ENCODE measurements around the gene DMXL1.

The DMXL1 gene

GRCh38 chr5:119290607-119291006, 219.7 kb downstream of the DMXL1 start:
- DNase-seq = no peak

GRCh38 chr5:119291056-119291455, 220.2 kb downstream of the DMXL1 start:
- DNase-seq = peak; percentile 22

- DNase-seq = peak; percentile 17
Observed at GRCh38 chr5:119291877-119292276, 221.0 kb downstream of the DMXL1 start.

- DNase-seq = no peak
Observed at GRCh38 chr5:119292701-119293515, 222.0 kb downstream of the DMXL1 start.

- no peak for DNase-seq
Observed at GRCh38 chr5:119293516-119293829, 222.6 kb downstream of the DMXL1 start.
